GM21786 (cell line): ENCODE measurements around the gene NUP88.
"Not testable (repeated sequence)": the region's sequence is repeated elsewhere in the genome, so short reads cannot be mapped to it uniquely, and the experiment has no call there.

ENCODE experiments used
- ATAC-seq: cut with Tn5 transposase; IDR thresholded peaks from one replicate; pipeline ENCODE4 v1.9.1; 2021; ENCODE audit not compliant: unreplicated experiment

The NUP88 gene

DNA sequence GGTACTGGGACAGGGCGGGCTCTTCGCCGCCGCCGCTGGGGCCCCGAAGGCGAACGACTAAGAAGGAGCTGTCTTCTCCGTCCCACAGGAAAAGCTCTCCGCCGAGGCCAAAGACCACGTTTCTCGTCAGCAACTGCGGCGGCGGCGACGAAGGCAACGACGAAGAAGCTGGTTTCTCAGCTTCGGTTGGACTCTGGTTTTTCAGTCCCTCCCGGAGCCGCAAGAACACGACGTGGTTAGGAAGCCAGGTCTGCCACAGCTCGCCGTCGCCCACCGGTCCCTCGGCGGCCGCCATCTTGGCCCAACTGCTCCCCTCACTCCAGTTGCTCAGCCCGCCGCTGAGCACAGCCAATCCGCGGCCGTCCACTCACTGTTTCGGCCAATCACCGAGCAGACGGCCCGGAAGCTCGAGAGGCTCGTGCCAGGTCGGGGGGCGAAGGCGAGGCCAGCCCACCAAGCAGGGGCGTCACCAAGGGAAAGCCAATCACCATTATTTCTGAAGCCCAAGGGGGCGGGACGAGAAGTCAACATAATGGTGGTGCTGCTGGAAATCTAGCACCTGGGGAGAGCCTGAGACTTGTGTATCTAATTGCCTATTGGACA, at the start of gene NUP88:
TSS of gene NUP88 (minus strand) at position 307 of the 603 bp plus-strand sequence. CDS start at position 295, 12 bp downstream.
- ATAC-seq: peak; percentile 78

DNA sequence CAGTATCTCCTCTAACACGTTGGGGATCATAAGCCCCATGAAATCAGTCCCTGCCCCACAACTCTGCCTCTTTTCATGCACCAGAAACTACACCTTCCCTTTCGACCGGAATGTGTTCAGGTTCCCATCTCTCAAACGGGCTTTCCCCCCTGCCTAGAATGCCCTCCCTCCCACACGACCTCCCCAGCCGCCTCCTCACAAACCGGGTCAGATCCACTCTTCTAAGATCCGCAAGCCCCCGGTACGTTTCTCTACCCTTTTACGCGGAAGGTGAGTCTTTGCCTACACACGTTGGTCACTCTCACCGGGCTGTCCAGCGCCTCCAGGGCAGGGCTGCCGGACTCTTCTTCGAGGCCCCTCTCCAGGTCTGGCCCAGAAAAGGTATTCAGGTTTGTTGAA, 48.6 kb upstream of the NUP88 start:
- no peak for ATAC-seq

DNA sequence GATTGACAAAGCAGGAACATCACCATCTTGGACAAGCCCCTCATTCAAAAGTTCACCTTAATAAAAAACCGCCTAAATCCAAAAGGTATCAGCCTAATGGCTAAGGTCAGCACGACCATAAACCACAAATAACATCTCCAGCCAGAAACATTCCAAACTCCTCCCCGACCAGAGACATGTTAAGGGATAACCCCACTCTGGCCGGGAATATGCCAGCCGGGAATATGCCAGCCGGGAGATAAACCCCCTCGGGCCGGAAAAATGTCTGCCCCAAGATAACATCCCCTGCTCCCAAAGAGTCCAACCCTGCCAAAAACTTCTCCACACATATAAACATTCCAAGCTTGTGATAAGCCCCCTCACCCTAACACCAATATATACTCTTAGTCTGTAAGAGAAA, 48.0 kb upstream of the NUP88 start:
- no peak for ATAC-seq

DNA sequence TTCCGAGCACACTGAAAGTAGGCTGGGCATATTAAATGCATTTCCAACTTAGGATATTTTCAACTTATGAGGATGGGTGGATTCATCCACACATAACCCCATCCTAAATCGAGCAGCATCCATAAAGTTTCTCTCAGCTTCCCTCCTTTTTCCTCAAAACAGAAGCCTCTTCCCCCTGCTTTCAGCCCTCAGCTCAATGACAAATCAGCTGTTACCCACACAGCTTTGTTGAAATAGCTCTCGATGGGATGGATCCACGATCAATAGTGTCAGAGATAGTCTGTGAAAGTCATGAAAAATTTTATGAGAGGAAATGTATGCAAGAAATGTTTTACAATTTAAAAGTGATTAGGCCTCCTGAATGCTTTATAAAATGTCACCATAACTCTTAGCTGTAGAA, 46.8 kb upstream of the NUP88 start:
- no peak for ATAC-seq

DNA sequence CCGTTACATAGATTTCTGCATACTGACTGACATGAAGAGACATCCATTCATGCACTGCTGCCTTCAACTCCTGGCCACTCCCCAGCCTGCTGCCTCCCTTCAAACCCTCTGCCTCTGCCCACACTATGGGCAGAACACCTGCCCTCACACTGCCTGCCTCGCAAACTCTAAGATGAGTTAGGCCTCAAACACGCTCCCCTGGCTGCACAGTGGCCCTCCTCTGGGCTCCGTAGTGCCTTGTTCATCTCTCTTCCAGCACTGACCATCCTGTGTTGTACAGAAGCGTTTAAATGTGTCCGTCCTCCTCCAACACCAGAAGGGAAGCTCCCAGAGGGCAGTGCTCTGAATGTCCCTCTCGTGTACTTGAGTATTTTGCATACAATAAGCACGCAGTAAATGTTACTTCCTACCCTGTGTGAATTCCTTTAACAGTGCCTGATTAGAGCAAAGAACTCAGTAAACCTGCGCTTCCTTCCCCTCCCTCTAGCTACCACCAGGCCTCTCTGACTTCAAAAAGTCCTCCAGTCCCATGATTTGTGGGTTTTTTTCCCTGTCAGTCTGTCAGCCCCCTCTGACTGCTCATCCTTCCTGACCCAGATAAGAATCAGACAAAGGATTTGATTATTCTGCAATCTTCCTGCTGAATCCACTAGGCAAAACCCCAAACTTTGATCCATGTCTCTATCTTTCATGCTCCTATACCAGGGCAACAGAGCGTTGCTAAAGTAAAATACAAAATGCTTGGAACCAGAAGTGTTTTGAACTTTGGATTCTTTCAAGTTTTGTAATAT, 45.5 kb upstream of the NUP88 start:
- no peak for ATAC-seq

DNA sequence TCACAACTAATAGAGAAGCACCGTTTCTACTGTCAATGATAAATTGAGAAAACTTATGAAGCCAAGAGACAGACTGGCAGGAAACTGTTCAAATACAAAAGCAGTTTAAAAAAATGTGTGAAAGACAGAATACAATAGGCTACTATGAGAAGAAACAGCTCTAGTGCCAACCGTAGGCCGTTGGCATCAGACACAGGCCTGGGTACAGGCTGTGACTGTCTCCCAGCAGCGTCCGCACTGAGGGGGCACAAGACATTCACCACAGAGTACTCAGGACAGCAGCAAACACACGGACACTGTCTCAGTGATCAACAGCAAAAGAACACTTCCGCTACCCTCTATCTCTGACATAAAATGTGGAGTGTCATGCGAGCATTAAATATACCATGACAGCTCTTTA, 27.3 kb upstream of the NUP88 start:
- ATAC-seq: no peak

DNA sequence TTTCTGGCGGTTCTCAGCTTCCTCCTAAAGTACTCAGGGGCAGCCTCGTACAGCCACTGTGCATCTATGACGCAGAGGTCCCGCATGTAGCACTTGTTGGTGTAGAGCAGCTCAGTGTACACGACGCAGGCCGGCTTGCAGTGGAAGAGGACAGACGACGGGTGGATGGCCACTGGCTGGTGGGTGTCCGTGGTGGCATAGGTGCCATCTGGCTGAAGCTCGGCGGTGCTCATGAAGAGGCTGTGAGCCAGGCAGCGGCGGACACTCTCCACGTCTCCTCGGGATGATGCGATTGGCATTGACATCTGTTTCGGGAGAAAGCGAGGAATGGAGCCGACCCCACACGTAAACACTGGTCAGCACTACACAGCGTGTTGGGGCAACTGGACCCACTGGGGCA, 24.7 kb upstream of the NUP88 start:
- ATAC-seq: no peak

DNA sequence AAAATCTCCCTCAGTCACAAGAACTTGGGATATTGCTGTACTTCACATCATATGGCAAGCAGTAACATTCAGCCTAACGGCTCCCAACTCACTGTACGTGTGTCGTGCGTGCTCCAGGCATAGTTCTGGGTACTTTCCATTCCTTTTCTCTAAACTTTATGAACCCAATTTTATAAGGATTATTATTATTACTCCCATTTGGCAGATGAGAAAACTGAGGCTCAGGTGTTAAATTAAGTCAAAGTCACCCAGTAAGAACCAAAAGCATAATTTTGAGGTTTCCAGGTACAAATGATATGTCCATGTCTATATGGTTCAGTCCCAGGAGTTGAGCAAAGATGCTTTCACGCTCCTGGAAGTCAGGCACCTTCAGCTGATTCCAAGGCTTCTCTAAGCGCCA, 24.3 kb upstream of the NUP88 start:
- ATAC-seq: no peak

DNA sequence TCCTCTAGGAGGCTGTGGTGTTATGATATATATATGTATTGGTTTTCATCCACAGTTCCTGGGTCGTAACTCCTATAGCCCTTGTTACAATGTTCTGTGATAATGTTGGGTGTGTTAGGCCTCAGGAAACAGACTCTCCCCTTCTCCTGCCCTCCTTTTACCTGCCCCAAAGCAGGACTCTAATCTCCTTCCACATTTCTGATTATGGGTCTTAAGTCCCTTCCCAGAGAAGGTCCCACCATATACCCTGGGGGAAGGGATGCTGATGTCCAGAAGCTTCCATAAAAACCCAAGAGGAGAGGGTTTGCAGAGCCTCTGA, 19.9 kb upstream of the NUP88 start:
- no peak for ATAC-seq

DNA sequence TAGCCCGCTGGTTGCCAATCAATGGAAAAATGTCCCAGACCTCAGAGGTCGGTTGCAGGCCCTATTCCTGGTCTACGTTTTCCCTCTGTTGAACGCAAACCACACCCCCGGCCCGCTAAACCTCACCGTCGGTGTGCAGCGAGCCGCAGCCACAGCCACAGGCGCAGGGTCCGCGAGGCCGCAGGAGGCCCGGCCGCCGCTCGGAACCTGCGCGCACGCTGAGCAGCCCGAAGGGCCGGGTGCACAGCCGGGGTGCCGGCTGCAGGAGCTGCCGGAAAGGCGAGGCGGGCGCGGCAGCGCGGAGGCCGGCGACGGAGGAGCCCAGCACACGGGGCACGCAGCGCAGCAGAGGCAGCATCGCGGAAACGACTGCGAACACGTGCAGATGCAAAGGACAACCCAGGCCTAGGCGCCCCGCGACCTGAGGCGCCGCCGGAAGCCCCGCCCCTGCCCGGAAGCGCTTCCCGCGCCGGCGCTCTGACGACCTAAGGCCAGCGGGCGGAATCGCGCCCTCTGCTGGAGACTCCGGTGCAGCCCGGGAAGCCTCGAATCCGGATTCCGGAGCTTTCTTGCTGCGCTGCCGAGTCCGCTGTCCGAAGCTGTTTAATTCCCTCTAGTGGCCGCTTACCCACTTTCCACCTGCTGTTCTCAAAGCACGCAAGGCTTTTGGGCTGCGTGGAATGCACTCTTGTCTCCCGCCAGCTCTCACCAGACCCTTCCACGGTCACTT, 19.4 kb upstream of the NUP88 start, which contains the start of gene C1QBP:
TSS of gene C1QBP (minus strand) at position 440 of the 730 bp plus-strand sequence. CDS start at position 358, 82 bp downstream.
- ATAC-seq: peak; percentile 79

DNA sequence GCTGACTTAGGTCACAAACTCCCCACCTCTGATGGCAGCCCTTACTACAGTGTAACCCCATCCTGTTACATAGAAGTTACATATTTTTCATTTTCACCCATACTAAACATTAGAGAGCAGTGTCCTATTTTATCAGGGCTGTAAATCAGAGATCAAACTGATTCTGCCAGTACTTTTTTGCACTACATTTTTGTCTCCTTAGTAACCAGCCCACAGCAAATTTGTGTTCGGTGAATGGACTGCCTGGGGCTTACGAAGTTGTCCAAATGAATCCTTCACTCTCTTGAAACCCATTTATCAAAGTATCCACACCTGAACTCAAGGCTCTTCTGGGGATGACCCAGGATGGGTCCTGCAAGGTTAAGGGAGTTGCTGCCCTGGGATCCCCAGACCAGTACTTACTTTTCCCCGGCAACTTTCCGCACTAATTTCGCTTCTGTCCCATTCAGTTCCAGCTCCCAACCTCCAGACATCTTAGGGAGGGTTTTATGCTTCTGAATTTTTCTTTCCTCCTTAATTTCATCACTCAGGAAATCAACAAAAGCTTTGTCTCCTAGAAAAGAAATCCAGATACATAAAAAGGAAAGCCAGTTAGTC, 18.4 kb upstream of the NUP88 start:
- no peak for ATAC-seq

DNA sequence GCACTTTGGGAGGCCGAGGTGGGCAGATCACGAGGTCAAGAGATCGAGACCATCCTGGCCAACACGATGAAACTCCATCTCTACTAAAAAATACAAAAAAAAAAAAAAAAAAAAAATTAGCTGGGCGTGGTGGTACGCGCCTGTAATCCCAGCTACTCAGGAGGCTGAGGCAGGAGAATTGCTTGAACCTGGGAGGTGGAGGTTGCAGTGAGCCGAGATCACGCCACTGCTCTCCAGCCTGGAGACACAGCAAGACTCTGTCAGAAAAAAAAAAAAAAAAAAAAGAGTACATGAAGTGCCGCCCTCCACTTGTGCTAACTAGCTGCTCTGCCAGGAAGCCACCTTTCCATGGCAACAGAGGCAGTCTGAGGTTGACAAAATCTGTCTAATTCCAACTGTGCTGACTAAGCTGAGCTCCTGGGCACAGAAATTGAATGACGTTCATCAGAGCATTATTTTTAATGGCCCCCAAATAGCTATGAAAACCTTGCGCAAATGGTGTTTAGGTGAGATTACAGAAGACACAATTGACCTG, 16.4 kb upstream of the NUP88 start:
- ATAC-seq: not testable (repeated sequence)

DNA sequence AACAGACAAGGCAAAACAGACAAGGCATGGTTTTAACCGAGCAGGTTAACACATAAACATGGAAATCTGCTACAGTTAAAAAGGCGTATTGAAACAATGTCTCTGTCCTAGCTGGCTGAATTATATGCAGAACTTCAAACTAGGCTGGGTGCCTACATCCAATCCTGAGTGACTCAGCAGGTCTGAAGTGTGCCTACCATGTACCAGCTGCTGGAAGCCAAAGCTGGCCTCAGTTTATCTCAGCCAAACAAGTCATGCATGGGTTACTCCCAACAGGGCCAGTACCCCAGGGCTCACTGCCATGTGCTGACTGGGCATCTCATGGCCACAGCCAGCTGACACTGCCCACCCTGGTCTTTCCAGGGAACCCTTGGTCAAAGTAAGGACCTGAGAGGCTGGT, 15.5 kb upstream of the NUP88 start:
- ATAC-seq: no peak

DNA sequence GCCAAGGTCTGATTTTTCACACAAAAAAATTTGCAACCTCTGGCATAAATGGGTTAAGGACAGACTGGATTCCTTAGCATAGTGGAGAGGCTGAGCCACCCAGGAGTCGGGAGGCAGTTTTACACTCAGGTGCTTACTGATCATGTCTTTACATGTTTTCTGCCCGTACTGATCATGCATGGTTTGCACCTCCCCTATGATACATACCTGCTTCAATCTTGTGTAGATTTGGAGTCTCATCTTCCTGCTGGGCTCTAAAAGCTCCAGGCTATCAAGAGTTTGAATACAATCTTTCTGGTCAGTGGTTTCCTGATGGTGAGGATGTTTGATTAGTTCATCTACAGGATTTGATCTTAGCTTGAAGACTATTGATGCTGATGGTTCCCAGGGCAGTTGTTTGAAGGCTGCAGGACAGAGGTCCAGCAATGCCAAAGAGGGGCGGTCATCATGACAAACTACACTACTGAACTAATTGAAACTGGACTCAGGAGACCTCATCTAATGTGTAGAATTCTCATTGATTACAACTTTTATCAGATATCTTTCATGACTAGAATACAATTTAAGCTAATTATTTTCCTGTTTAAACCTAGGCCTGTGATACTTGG, 12.6 kb upstream of the NUP88 start:
- no peak for ATAC-seq

DNA sequence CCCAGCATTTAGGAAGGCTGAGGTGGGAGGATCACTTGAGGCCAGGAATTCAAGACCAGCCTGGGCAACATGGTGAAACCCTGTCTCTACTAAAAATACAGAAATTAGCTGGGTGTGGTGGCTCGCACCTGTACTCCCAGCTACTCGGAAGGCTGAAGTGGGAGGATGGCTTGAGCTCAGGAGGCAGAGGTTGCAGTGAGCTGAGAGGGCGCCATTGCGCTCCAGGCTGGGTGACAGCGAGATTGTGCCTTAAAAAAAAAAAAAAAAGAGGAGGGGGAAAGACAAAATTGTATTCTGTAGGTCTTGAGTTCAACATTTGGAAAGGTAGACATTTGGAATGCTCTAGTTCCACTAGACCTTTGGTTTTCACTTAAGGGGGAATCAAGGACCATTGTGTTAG, 11.8 kb upstream of the NUP88 start:
- ATAC-seq: not testable (repeated sequence)

DNA sequence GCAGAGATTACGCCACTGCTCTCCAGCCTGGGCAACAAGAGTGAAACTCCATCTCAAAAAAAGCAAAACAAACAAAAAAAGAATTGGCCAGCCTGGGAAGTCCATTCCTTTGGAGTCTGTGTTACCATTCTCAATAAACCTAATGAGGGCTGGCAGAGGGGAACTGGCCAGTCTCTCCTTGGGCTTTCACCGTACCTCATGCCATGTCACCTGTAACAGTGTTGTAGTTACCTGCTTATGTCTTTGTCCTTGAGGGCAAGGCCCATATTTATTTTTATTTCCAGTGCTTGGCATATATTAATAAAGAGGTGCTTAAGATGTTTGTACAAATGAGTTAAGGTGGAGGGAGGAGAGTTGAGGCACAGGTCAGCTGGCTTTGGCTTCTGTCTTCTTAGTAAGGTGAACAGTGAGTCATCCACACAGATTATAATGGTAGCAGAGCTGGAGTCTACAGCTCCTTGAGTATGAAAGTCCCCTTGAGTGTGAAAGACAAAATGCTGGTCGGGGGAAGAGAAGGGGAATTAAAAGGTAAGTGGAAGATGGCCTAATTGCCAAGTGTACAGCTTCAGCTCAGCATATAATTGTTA, 11.0 kb upstream of the NUP88 start:
- no peak for ATAC-seq

DNA sequence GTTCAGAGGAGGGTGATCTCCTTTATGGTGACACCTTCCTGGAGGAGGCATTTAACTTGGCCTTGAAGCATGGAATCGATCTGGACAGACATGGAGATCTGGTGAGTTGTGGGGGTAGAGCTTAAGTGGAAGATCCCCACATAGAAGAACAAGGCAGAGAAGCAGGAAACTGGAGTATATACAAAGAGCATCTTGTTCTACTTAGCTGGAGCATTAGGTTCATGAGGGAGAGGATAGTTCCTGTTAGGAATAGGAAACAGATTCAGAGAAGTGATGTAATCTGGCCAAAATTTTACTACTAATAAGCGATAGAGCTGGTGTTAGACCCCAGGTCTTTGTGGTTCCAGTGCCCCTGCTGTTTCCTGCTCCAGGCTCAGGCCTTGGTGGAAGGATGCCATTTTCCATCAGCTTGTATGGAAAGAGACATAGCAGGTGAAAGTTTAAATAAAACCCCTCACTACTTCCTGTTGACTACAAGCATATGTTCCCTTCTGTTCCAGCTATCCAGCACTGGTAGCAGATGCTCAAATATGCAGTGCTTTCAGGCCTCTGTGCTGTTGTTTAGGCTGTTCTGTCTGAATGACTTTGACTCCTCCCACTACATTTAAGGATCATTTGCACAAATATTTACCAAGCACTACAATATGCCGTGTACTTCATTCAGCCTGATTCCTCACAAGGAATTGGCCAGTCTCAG, 9.9 kb upstream of the NUP88 start:
- ATAC-seq: no peak

DNA sequence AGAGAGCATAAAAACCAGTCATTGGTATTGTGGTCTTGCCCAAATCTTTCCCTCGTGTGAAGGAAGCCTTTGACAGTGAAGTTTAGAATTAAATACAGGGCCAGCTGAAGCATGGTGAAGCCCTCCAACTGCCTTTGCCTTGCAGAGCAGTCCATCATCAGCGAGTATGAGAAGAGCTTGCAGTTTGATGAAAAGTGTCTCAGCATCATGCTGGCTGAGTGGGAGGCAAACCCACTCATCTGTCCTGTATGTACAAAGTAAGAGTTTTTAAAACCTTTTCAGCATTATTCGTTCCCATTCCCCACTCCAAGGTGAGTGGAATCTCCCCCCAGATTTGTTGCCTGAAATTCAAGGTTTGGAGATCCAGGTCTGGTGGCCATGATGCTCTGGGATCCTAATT, 6.4 kb upstream of the NUP88 start:
- ATAC-seq: no peak

DNA sequence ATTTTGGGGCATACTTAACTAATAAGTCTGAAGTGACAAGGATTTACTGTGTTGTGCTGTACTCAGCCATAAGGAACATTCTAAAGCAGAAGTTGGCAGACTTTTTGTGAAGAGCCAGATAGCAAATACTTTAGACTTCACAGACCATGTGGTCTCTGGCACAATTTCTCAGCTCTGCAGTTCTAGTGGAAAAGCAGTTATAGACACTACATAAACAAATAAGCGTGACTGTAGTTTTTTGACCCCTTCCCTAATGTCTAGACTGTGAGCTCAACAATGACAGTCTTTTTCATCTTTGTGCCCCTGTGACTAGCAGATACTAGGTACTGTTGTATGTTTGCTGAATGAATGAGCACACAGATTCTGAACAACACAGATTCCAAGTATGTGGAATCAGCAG, 5.4 kb upstream of the NUP88 start:
- no peak for ATAC-seq

DNA sequence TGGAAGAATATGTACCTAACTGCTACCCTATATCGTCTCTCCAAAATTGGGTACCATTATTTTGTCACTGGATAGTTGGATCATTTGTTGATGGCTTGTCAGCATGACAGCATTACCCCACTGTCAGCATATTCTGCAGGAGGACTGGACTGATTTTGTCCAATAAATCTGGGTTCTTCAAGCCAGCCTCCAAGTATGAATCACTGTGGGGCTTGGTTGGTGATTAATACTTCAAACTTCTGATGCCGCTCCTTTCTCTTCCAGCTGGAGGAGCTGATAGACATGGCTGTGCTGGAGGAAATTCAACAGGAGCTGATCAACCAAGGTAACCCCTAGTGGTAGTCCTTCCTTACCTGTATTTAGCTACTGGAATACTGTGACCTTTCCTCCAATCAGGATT, 3.0 kb upstream of the NUP88 start:
- ATAC-seq: no peak
